COLO668 (cell line): ENCODE data around the gene CRABP1.
A peak's percentile ranks its signal among the peaks of the same experiment; 100 is the strongest.

Source experiments
- DNase-seq: peaks from one replicate; lab custom pipeline; 2025; ENCODE audit not compliant: unreplicated experiment; lab: John Stamatoyannopoulos, UW

Gene CRABP1

DNA sequence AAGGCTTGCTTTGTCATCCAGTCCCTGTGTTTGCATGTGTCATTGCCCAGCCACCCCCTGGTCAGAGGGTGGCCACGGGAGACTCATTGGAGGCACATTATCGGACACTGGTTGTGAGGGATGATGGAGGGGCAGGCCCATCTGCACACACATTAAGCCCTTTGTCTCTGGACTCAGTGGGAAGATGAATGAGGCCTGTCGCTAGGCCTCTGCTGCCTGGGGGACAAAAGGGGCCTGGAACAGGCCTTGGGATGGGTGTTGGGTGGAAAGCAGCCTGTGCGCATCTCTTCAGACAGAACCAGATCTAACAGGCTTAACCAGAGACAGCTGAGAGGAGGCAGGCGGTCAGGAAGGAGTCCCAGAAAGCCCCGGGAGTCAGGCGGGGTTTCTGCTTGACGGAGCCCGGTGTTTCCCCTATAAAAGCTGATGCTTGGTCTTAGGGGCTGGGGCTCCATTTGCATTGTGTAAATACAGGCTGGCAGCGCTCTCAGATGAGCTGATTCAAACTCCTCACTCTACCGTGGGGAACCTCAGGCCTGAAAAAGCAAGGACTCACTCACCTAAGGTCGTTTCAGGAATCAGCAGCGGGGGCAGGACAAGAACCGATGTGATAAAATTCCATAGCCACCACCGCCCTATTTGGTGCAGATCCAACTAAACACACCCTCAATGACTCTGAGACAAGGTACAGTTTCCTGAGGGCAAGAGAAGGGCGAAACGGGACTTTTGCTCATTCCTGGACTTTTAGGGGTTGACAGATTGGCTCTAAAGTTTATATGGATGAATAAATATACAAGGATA lies 23.7 kb upstream of the CRABP1 start:
- DNase-seq, result peak; percentile 14

- peak; percentile 10 for DNase-seq
Observed at GRCh38 chr15:78317145-78317836, 22.9 kb upstream of the CRABP1 start.

- no peak for DNase-seq
Observed at GRCh38 chr15:78319588-78319987, 20.6 kb upstream of the CRABP1 start.

GRCh38 chr15:78320183-78320582 lies 20.0 kb upstream of the CRABP1 start:
- no peak for DNase-seq

DNA sequence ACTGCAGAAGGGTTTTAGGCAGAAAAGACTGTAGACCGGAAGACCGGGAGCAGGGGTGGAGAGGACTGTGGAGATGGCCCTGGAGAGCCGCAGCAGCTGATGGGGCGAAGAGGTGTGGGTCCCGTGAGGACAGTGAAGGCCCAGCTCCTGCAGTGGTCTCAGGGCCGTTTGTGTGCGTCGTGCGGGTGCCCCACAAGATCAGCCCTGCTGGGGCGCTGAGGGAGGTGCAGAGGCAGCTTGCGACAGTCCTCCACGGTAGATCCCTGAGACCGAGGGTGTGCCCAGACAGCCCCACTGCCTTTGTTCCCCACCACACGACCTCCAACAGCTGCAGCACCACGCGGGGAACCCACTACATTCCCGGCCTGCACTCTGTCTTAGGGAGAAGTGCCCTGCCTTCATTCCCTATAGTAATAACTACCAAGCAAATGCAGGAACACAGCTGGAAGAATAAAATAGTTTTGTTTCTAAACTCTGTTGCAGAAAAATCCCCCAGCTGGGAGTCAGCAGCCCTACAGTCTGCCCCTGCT lies 19.0 kb upstream of the CRABP1 start:
- DNase-seq, result no peak

GRCh38 chr15:78321786-78322185 lies 18.4 kb upstream of the CRABP1 start:
- no peak for DNase-seq

GRCh38 chr15:78322243-78322642 lies 17.9 kb upstream of the CRABP1 start:
- peak; percentile 74 for DNase-seq

- no peak for DNase-seq
Observed at GRCh38 chr15:78322724-78323521, 17.2 kb upstream of the CRABP1 start.

- no peak for DNase-seq
Observed at GRCh38 chr15:78323693-78324092, 16.5 kb upstream of the CRABP1 start.

DNA sequence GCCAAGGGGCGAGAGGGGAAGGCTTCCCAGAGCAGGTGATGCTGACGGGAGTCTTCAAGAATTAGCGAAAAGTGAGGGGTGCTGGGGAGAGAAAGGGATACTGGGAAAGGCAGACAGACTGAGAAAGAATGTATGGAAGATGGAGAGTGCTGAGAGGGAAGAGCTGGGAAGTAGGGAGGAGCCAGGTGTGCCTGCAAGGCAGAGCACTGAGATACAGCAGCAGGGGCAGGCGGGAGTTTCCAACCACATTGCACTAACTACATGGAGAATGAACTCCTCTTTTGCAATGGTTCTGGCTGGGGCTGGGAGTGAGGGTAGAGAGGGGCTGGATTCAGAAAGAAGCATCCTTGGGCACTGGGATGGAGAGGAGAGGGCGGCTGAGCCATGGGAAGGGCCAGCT lies 16.0 kb upstream of the CRABP1 start:
- DNase-seq, result no peak

GRCh38 chr15:78325092-78325843 lies 14.9 kb upstream of the CRABP1 start:
- no peak for DNase-seq

- DNase-seq, result no peak
Observed at GRCh38 chr15:78327466-78327865, 12.7 kb upstream of the CRABP1 start.

DNA sequence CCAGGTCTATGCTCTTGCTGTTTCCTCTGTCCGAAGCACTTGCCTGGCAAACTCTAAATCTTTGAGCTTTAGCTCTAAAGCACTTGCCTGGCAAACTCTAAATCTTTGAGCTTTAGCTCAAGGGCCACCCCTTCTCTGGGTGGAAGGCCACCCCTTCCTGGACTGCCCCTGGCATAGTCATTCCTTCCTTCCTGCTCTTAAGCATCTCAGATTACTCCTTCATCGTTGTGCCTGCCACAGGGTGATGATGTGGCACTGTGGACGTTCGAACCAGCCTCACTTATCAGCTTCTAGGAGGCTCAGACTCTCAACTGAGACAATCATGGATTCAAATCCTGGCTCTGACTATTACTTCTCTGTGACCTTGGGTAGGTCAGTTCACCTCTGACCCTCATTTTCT lies 10.5 kb upstream of the CRABP1 start:
- no peak for DNase-seq

DNA sequence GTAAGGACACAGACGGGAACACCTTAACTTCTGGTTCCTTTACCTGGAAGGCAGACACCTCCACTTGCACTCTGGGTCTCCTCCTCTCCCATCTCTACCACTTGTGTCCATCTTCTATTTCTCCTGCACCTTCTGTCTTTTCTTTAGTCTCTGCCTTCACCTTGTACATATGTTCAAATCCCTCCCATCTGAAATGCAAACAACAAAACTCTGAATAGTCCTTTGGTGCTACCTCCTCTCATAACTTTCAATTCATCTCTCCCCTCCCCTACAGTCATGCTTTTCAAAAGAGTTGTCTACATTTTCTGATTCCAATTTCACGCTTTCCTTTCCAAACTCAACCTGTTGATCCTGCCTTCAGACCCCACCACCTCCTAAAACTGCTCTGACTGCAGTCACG lies 5.3 kb upstream of the CRABP1 start:
- DNase-seq, result no peak

DNA sequence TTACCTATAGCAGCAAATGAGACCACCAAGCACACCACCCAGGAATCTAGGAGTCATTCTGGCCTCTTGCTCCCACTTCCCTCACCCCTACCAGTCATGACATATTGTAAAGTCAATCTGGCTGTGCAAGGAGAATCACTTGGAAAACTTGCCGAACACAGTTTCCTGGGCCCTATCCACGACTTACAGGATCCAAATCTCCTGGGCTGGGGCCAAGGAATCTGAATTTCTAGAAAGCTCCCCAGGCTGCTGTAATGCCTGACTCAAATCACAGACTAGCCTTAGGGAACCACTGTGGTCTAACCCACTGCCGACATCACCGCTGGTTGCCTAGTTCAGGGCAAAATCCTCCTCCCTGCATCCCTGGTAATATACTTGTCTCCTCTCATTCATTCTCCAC lies 4.2 kb upstream of the CRABP1 start:
- DNase-seq, result no peak

GRCh38 chr15:78338781-78339180 lies 1.4 kb upstream of the CRABP1 start:
- DNase-seq, result no peak

DNA sequence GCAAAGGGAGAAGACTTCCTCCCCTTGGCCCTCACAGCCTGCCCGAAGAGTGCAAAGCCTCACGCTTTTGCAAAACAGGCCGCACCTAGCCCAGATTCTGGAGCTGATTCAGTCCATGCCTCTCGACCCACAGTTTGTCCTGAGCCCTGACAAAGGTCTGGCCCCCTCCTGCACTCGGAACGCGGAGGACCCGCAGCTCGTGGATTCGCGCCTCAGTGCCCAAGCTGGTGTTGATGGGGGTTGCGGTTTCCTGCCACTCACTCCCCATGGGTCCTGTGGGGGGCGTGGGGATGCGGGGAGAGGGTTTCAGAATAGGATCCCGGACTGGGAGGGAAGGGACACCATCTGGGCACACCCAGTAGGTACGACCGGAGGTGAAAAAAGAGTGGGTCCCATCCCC lies 594 bp upstream of the CRABP1 start:
- no peak for DNase-seq

- DNase-seq, result no peak
Observed at GRCh38 chr15:78341057-78341987, 1.2 kb downstream of the CRABP1 start.

GRCh38 chr15:78342021-78342420 lies 1.9 kb downstream of the CRABP1 start:
- DNase-seq, result no peak
